OCI-LY7 (cell line): Measurements from ENCODE around the gene GRK5. TPM values are rescaled to one million over a fixed set of nuclear protein-coding genes. Genes with fewer than 3 reads are reported as not detected.

Experiments used
- BruUV-seq: library from RNA; stranded (reverse); fragments of 400-500 nt; replicated peaks from 2 replicates; lab custom pipeline; 2021; lab: Mats Ljungman, UMichigan
- CTCF ChIA-PET: fragments of 300-600 bp; sonication (Branson Sonifier 250); formaldehyde crosslinking; loops from one replicate; lab custom pipeline; 2022; ENCODE audit warnings: antibody characterized with exemption; ENCODE audit not compliant: unreplicated experiment; lab: Charles Lee
- POLR2A ChIA-PET: fragments of 300-600 bp; sonication (Branson Sonifier 250); formaldehyde crosslinking; loops from one replicate; lab custom pipeline; 2022; ENCODE audit warnings: antibody characterized with exemption; lab: Charles Lee
- DNase-seq: peaks from one replicate; pipeline ENCODE4 v3.0.0-alpha.2; 2015; ENCODE audit warnings: low spot score
- H2AFZ ChIP-seq: fragments of 200-600 bp; sonication (generic), shearing (Covaris generic); 2 replicates; pipeline ENCODE4 v1.6.1; 2014; ENCODE audit warnings: mild to moderate bottlenecking, antibody characterized with exemption, low read length, moderate library complexity
- H3K27ac ChIP-seq: fragments of 200-600 bp; sonication (generic); 2 replicates; pipeline ENCODE4 v1.5.1; 2014; ENCODE audit warnings: mixed run types, low read depth, mild to moderate bottlenecking, moderate library complexity, low read length, inconsistent platforms; ENCODE audit not compliant: poor library complexity, severe bottlenecking
- H3K36me3 ChIP-seq: fragments of 200-600 bp; sonication (generic); 2 replicates; pipeline ENCODE4 v1.6.1; 2014; ENCODE audit warnings: mild to moderate bottlenecking, antibody characterized with exemption, low read length, moderate library complexity, mixed read lengths; ENCODE audit not compliant: insufficient read depth
- H3K4me1 ChIP-seq: fragments of 200-600 bp; sonication (generic); 2 replicates; pipeline ENCODE4 v1.5.1; 2014; ENCODE audit warnings: mild to moderate bottlenecking, low read length; ENCODE audit not compliant: insufficient read depth, poor library complexity, severe bottlenecking
- H3K4me2 ChIP-seq: fragments of 200-600 bp; sonication (generic); 2 replicates; pipeline ENCODE4 v1.6.1; 2014; ENCODE audit warnings: mild to moderate bottlenecking, low read length
- H3K4me3 ChIP-seq: fragments of 200-600 bp; sonication (generic); 2 replicates; pipeline ENCODE4 v1.5.1; 2014; ENCODE audit warnings: mild to moderate bottlenecking, low read depth, low read length; ENCODE audit not compliant: poor library complexity, severe bottlenecking
- H3K79me2 ChIP-seq: fragments of 200-600 bp; sonication (generic); 2 replicates; pipeline ENCODE4 v1.6.1; 2016; ENCODE audit warnings: low read depth, mild to moderate bottlenecking, low read length, moderate library complexity, mixed read lengths; ENCODE audit not compliant: insufficient read depth
- H3K9me2 ChIP-seq: fragments of 200-600 bp; sonication (generic); 2 replicates; pipeline ENCODE4 v1.6.1; 2016; ENCODE audit warnings: mild to moderate bottlenecking, low read length, mixed read lengths; ENCODE audit not compliant: insufficient read depth
- H3K9me3 ChIP-seq: fragments of 200-600 bp; sonication (generic); 2 replicates; pipeline ENCODE4 v1.6.1; 2014; ENCODE audit warnings: mild to moderate bottlenecking, mixed run types, low read length, mixed read lengths
- H4K20me1 ChIP-seq: fragments of 200-600 bp; sonication (generic); 2 replicates; pipeline ENCODE4 v1.6.1; 2014; ENCODE audit warnings: mild to moderate bottlenecking, antibody characterized with exemption, low read length, moderate library complexity, mixed read lengths; ENCODE audit not compliant: insufficient read depth
- CTCF ChIP-seq: fragments of 200-600 bp; sonication (generic); conservative IDR thresholded peaks from 2 replicates; pipeline ENCODE4 v1.5.1; 2014; ENCODE audit warnings: mild to moderate bottlenecking, antibody characterized with exemption, low read length, moderate library complexity, mixed read lengths
- EZH2phosphoT487 ChIP-seq: fragments of 200-600 bp; sonication (generic); IDR thresholded peaks from 2 replicates; pipeline ENCODE4 v1.6.1; 2018; ENCODE audit warnings: low read depth, borderline replicate concordance, mild to moderate bottlenecking, mixed run types, antibody characterized with exemption, low read length, moderate library complexity, mixed read lengths
- intact Hi-C: fragments of 100-400 bp; cut with micrococcal nuclease; formaldehyde crosslinking; loops from one replicate; pipeline ENCODE4 v1.10.0; 2022; ENCODE audit not compliant: unreplicated experiment
- total RNA-seq, 2 experiments: library from RNA; depleted of rRNA in 1 of 2; stranded (reverse); fragments of >200 nt in 1 of 2; shearing (Covaris generic) in 1 of 2; gene quantifications; 2 replicates each; pipeline ENCODE4 v1.2.3, GENCODE V29; 2014 to 2022

GRK5 gene
- total RNA-seq, 2 experiments from 2014 or later, result 4.7 to 10.2 TPM

GRCh38 chr10:119323085-119324016 lies 116.0 kb downstream of the GRK5 start:
- no TSS peak for BruUV-seq
- TF ChIP-seq EZH2phosphoT487, result no peak
- TF ChIP-seq CTCF, result no peak

GRCh38 chr10:119325131-119325530 lies 117.8 kb downstream of the GRK5 start:
- no peak for TF ChIP-seq CTCF
- TF ChIP-seq EZH2phosphoT487, result no peak
- H3K9me2 ChIP-seq, result no peaks in the 10 kb centered on the region
- peaks cover 13% of the 10 kb centered on the region for H3K4me1 ChIP-seq
- no peaks in the 10 kb centered on the region for H3K79me2 ChIP-seq
- H3K4me3 ChIP-seq, result no peak overlapping the region
- no peaks in the 10 kb centered on the region for H3K9me3 ChIP-seq
- H4K20me1 ChIP-seq, result 0 out of 2 replicates have a peak, but pooled peaks cover 6% of the 10 kb centered on the region
- ChIA-PET POLR2A (no interaction called here), CTCF (no interaction called here)
- H3K36me3 ChIP-seq, result no peaks in the 10 kb centered on the region
- BruUV-seq, result no TSS peak
- H2AFZ ChIP-seq, result no peak overlapping the region
- intact Hi-C loops, result no loop called here
- H3K4me2 ChIP-seq, result no peak overlapping the region
- no peak overlapping the region for H3K27ac ChIP-seq
- DNase-seq, result no peak

More at GRCh38 chr10:119323085-119324016, 116.0 kb downstream of the GRK5 start:
- no peak overlapping the region for H2AFZ ChIP-seq
- no peak overlapping the region for H3K4me3 ChIP-seq
- 0 out of 2 replicates have a peak, but pooled peaks cover 6% of the 10 kb centered on the region for H4K20me1 ChIP-seq
- POLR2A ChIA-PET, result interaction anchor here (1.7 kb wide), 1 partner anchor 9 kb away, joined by 5 read pairs; no protein-coding TSS in a partner anchor
- H3K27ac ChIP-seq, result no peak overlapping the region
- H3K9me3 ChIP-seq, result no peaks in the 10 kb centered on the region
- H3K4me2 ChIP-seq, result no peak overlapping the region
- H3K36me3 ChIP-seq, result no peaks in the 10 kb centered on the region
- no peaks in the 10 kb centered on the region for H3K9me2 ChIP-seq
- DNase-seq, result no peak
- CTCF ChIA-PET, result no interaction called here
- intact Hi-C loops, result no loop called here
- H3K79me2 ChIP-seq, result no peaks in the 10 kb centered on the region
- peaks cover 7% of the 10 kb centered on the region for H3K4me1 ChIP-seq

- intact Hi-C loops, result no loop called here
- BruUV-seq, result no TSS peak
- ChIA-PET POLR2A (no interaction called here), CTCF (no interaction called here)
- Histone ChIP-seq H3K79me2 (no peaks in the 10 kb centered on the region), H3K36me3 (no peaks in the 10 kb centered on the region), H3K9me2 (no peaks in the 10 kb centered on the region), H3K4me2 (no peak overlapping the region), H3K27ac (no peak overlapping the region), H4K20me1 (0 out of 2 replicates have a peak, but pooled peaks cover 6% of the 10 kb centered on the region), H3K4me3 (no peak overlapping the region), H2AFZ (no peak overlapping the region), H3K4me1 (peaks cover 13% of the 10 kb centered on the region), H3K9me3 (no peaks in the 10 kb centered on the region)
- TF ChIP-seq EZH2phosphoT487 (no peak), CTCF (no peak)
- no peak for DNase-seq
Measured at GRCh38 chr10:119326167-119326566, 118.8 kb downstream of the GRK5 start.
